Fibroblast of skin of right biceps (primary cell): ENCODE measurements around the gene CACNA1B.

Experiments
- DNase-seq: peaks from one replicate; pipeline ENCODE4 v3.0.0-alpha.2; 2013

Gene CACNA1B

GRCh38 chr9:138020120-138020794 lies 142.7 kb downstream of the CACNA1B start:
- DNase-seq = no peak

DNA sequence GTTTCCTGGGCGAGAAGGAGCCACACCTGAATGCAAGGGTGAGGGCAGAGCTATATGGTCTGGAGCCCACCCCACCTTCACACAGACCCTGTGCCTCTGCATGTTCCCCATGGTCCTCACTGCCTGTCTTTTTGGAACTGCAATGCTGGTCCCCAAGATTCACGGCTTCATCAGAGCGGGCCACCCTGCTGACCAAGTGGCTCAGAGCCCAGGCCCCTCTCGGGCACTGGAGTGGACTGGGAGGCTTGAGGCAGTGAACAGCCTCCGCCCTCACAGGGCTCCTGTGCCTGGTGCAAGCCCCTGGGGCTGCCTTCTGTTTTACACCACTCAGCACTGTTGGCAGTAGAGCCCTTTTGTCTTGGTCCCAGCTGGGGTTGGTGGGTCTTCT lies 143.2 kb downstream of the CACNA1B start:
- no peak for DNase-seq

GRCh38 chr9:138021251-138022056 lies 143.9 kb downstream of the CACNA1B start:
- DNase-seq = no peak

- no peak for DNase-seq
These were observed 144.6 kb downstream of the CACNA1B start for GRCh38 chr9:138022121-138022741.

DNA sequence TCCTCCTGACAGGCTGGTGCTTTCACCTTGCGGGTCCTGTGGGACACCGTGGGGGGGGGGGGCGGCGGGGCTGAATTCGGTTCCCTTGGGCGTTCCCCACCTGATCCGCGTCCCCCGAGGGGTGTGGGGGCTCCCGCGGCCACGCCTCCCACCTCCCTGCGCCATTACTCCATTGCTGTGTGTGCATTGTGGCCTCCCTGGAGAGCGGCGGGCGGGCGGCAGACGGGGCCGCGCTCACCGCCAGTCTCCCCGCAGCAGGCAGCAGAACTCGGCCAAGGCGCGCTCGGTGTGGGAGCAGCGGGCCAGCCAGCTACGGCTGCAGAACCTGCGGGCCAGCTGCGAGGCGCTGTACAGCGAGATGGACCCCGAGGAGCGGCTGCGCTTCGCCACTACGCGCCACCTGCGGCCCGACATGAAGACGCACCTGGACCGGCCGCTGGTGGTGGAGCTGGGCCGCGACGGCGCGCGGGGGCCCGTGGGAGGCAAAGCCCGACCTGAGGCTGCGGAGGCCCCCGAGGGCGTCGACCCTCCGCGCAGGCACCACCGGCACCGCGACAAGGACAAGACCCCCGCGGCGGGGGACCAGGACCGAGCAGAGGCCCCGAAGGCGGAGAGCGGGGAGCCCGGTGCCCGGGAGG lies 145.3 kb downstream of the CACNA1B start:
- no peak for DNase-seq

DNA sequence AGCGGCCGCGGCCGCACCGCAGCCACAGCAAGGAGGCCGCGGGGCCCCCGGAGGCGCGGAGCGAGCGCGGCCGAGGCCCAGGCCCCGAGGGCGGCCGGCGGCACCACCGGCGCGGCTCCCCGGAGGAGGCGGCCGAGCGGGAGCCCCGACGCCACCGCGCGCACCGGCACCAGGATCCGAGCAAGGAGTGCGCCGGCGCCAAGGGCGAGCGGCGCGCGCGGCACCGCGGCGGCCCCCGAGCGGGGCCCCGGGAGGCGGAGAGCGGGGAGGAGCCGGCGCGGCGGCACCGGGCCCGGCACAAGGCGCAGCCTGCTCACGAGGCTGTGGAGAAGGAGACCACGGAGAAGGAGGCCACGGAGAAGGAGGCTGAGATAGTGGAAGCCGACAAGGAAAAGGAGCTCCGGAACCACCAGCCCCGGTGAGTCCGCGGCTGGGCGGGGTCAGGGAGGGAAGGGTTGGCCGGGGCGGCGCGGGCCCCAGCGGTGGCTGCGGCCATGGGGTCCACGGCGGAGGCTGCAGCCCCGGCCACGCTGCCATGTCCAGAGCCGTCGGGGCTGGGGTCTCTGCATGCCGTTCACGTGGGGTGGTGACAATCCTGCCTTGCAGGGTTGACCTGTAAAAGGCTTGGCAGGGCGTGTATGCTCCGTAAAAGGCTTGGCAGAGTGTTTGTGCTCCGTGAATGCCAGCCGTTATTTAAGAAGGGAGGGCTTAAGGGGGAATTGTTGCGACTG lies 146.0 kb downstream of the CACNA1B start:
- no peak for DNase-seq

DNA sequence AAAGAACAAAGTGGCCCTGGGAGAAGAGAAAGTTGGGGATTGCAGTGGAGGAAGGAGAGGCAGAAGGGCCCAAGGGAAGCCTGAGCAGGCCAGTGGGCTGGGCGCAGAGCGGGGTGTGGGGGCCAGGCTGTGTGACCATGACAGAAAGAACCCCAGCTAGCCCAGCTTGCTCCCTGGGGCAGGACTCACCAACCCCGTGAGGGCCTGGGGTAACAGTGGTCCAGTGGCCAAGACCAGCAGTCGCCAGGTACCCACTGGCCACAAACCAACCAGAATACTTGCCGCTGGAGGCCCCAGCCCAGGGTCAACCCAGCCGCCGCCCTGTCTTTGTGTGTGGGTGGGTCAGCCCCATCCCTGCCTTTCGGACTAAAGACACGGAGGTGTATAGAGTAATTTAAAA lies 146.5 kb downstream of the CACNA1B start:
- no peak for DNase-seq

DNA sequence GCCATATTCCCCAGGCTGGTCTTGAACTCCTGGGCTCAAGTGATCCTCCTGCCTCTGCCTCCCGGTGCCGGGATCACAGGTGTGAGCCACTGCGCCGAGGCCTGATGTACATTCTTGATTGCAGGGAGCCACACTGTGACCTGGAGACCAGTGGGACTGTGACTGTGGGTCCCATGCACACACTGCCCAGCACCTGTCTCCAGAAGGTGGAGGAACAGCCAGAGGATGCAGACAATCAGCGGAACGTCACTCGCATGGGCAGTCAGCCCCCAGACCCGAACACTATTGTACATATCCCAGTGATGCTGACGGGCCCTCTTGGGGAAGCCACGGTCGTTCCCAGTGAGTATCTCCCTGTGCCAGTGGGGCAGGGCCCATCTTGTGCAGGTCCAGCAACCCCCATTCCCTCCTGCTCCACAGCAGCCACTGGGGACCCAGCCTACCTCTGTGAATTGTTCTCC lies 147.3 kb downstream of the CACNA1B start:
- DNase-seq = no peak

- DNase-seq = no peak
These were observed 147.8 kb downstream of the CACNA1B start for GRCh38 chr9:138025417-138025816.

DNA sequence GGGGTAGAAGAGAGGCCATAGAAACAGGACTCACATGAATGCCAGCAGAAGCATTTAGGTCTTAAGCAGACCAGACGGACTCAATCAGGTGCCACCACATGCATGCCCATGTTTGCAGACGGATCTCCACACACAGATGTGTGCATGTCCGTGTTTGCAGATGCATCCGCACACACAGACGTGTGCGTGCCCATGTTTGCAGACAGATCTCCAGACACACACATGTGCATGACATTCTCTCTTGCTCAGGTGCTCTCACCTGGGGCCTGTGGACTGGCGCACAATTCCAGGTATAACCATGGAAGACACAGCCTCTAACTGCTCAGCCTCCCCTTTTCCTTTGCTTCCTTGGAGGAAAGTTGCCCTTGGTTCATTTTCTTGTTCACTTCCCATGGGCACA lies 148.3 kb downstream of the CACNA1B start:
- DNase-seq = no peak

DNA sequence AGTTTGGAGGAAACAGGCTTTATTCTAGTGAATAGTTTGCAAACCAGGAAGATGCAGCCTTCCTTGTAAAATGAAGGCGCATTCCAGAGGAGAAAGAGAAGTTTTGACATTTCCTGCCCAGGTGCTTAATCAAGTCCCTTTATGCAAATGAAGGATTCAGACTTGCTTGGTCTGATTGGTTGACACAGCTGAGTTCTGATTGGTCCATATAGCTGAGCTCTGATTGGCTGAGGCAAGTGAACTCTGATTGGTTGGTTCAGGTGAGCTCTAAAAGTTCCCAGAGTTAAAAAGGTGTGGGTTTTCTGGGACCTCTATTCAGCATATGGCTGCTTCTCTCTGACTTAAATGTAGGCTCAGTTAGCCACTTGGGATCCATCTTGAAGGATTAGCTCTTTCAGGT lies 151.0 kb downstream of the CACNA1B start:
- DNase-seq = no peak

DNA sequence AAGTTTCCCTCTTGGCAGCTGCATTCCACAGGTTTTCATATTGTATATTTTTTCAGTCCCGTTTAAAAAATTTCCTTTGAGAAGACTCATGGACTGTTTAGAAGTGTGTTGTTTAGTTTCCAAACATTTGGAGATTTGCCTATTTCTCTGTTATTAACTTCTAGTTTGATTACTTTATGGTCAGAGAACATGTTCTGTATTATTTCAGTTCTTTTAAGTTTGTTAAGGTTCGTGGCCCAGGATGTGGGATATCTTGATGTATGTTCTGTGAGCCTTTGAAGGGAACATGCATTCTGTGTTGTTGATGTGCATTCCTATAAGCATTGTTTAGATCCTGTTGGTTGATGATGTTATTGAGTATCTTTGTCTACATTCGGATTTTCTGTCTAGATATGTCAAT lies 153.6 kb downstream of the CACNA1B start:
- DNase-seq = no peak

GRCh38 chr9:138033950-138034349 lies 156.4 kb downstream of the CACNA1B start:
- no peak for DNase-seq

DNA sequence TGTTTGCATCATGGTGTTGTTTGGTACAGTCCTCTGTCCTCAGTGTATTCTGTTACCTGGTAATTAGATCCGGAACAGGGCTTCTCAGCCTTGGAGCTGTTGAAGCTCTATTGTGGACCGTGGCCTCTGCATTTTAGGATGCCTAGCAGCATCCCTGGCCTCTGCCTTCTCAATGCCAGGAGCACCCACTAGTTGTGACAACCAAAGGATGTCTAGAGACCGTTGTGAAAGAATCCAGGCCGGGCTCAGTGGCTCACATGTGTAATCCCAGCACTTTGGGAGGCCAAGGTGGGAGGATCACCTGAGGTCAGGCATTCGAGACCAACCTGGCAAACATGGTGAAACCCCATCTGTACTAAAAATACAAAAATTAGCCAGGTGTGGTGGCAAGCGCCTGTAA lies 159.6 kb downstream of the CACNA1B start:
- DNase-seq = no peak

DNA sequence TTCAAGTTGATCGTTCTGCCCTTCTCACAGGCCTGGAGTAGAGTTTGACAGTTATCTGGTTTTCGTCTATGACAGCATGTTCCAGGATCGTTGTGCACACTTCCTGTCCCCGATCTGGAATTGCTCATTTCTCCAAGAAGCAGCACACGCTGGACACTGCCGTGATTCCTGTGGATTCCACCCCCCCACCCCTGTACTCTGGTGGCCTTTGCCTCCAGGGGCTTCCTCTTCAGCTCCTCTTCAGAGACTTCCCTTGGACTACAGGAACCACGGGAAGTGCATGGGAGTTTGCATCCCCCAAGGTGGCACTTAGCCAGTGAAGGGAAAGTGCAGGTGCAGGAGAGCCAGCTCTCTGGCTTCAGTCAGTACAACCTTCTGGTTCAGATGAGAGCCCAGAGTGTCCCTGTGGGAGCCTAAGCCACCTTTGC lies 160.7 kb downstream of the CACNA1B start:
- no peak for DNase-seq

GRCh38 chr9:138040446-138041430 lies 163.2 kb downstream of the CACNA1B start:
- DNase-seq = no peak

DNA sequence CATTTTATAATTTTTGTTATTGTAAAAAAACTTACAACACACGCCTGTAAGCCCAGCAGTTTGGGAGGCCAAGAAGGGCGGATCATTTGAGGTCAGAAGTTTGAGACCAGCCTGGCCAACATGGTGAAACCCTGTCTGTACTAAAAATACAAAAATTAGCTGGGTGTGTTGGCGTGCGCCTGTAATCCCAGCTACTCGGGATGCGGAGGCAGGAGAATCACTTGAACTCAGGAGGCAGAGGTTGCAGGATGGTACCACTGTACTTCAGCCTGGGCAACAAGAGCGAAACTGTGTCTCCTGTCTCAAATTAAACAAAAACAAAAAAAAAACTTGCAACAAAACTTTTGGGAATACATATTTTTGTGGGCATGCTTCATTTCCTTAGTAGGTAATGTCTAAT lies 164.6 kb downstream of the CACNA1B start:
- no peak for DNase-seq

DNA sequence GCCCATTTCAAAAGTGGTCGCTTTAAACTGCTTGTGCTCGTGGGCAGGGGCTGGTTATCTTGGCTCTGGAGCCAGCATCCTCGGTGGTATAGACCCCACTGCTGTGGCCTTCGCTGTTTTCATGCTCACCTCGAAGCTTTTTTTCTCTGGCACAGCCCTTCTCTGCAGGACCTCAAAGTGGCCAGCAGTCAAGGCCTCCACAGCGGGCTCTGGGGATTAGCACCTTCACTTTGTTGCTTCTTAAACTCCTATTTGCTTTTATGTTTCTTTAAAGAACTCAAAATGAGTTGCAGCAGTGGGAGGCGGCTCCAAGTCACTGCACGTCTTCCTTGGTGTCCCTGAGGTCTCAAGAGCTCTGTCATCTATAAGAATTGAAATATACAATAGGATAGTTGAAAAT lies 165.1 kb downstream of the CACNA1B start:
- no peak for DNase-seq

DNA sequence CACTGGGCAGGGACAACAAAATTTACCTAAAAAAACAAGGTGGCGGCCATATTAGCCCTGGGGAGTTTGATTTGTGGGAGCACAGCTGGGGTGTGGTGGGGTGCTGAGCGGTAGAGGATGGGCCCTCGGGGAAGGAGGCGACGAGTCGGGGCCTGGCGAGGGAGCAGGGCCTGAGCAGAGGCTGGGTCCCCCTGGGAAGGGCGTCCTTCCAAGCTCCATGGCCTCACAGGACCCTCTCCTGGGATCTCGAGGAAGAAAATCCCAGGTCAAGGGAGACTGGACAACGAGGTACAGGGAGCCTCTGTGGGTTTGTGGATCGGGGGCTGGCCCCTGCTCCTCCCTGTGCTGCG lies 165.5 kb downstream of the CACNA1B start:
- no peak for DNase-seq

GRCh38 chr9:138043411-138044345 lies 166.1 kb downstream of the CACNA1B start:
- DNase-seq = no peak
